ENCODE results near the gene NAA50. TPM values are rescaled to one million over a fixed set of nuclear protein-coding genes. Genes with fewer than 3 reads are reported as not detected.

The NAA50 gene
- polyA plus RNA-seq, 4 donors: 17.0 to 89.6 (median 41.0) TPM

DNA sequence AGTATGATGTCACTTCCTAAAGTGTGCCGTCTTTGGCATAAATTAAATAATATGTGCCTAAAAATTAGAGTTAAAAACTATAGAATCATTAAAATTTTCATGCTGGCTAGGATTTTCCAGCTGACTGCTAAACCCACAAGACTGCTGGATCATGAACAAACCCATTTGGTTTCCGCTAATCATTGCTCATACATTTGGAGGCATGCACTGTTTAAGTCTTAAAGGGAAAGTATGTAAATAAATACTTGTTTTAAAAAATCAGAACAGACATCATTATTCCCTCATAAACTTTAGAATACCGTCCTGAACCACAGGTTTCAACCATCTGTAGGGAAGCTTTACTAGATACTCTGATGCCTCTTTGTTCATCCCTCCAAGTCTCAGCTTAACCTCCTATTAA is 27.3 kb upstream of the NAA50 start:
- DNase-seq: no peak
- Histone ChIP-seq H3K36me3 (ENCODE audit: control insufficient read depth in 3 of 3, insufficient read depth in 2 of 3, low read depth in 1 of 3, low read length in 3 of 3) (peaks cover 0 to 10% (median 0%) of the 10 kb centered on the region in 3 donors), H3K27ac (ENCODE audit: low read depth in 1 of 3, low read length in 2 of 3) (no peak overlapping the region), H3K27me3 (ENCODE audit: control insufficient read depth in 3 of 3, insufficient read depth in 3 of 3, low read length in 3 of 3) (no peaks in the 10 kb centered on the region), H3K4me1 (ENCODE audit: control insufficient read depth in 3 of 3, insufficient read depth in 2 of 3, low read depth in 1 of 3, low read length in 2 of 3) (peaks cover 0 to 3% (median 0%) of the 10 kb centered on the region in 3 donors), H3K4me3 (ENCODE audit: low read depth in 1 of 3, low read length in 3 of 3) (no peak overlapping the region), H3K9me3 (ENCODE audit: control insufficient read depth in 2 of 2, insufficient read depth in 1 of 2, low read depth in 1 of 2, low read length in 1 of 2) (no peaks in the 10 kb centered on the region)
- no peak for FAIRE-seq
- WGBS, 3 donors: 67 to 89% (median 71%) methylated on average over 3 of the region's 3 CpGs

- peaks cover 0 to 8% (median 0%) of the 10 kb centered on the region in 3 donors for H3K36me3 ChIP-seq (ENCODE audit: control insufficient read depth in 3 of 3, insufficient read depth in 2 of 3, low read depth in 1 of 3, low read length in 3 of 3)
- FAIRE-seq: no peak
- no peak overlapping the region for H3K4me3 ChIP-seq (ENCODE audit: low read depth in 1 of 3, low read length in 3 of 3)
- H3K9me3 ChIP-seq (ENCODE audit: control insufficient read depth in 2 of 2, insufficient read depth in 1 of 2, low read depth in 1 of 2, low read length in 1 of 2): no peaks in the 10 kb centered on the region
- H3K27me3 ChIP-seq (ENCODE audit: control insufficient read depth in 3 of 3, insufficient read depth in 3 of 3, low read length in 3 of 3): no peaks in the 10 kb centered on the region
- H3K4me1 ChIP-seq (ENCODE audit: control insufficient read depth in 3 of 3, insufficient read depth in 2 of 3, low read depth in 1 of 3, low read length in 2 of 3): peaks cover 0 to 3% (median 0%) of the 10 kb centered on the region in 3 donors
- no peak overlapping the region for H3K27ac ChIP-seq (ENCODE audit: low read depth in 1 of 3, low read length in 2 of 3)
- DNase-seq: no peak
Observed at GRCh38 chr3:113771993-113772392, 25.9 kb upstream of the NAA50 start.

- Histone ChIP-seq H3K36me3 (ENCODE audit: control insufficient read depth in 3 of 3, insufficient read depth in 2 of 3, low read depth in 1 of 3, low read length in 3 of 3) (peaks cover 0 to 11% (median 0%) of the 10 kb centered on the region in 3 donors), H3K4me1 (ENCODE audit: control insufficient read depth in 3 of 3, insufficient read depth in 2 of 3, low read depth in 1 of 3, low read length in 2 of 3) (peaks cover 0 to 3% (median 0%) of the 10 kb centered on the region in 3 donors), H3K4me3 (ENCODE audit: low read depth in 1 of 3, low read length in 3 of 3) (no peak overlapping the region), H3K27ac (ENCODE audit: low read depth in 1 of 3, low read length in 2 of 3) (no peak overlapping the region), H3K27me3 (ENCODE audit: control insufficient read depth in 3 of 3, insufficient read depth in 3 of 3, low read length in 3 of 3) (no peaks in the 10 kb centered on the region), H3K9me3 (ENCODE audit: control insufficient read depth in 2 of 2, insufficient read depth in 1 of 2, low read depth in 1 of 2, low read length in 1 of 2) (no peaks in the 10 kb centered on the region)
- DNase-seq (peak; percentile 13 to 26), FAIRE-seq (no peak)
Observed at GRCh38 chr3:113769551-113769950, 23.5 kb upstream of the NAA50 start.

DNA sequence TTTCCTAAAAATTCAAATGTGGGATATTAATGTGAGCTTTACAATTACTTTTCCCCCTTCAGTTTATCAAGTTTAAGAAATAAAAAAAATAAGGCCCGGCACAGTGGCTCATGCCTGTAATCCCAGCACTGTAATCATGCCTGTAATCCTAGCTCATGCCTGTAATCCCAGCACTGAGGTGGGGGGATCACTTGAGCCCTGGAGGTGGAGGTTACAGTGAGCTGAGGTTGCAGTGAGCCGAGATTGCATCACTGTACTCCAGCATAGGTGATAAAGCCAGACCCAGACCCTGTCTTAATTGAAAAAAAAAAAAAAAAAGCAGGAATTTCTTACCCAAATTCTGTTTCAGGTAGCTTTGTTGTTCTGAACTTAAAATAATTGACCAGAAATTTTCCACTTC is 18.6 kb upstream of the NAA50 start:
- no peak overlapping the region for H3K27ac ChIP-seq (ENCODE audit: low read depth in 1 of 3, low read length in 2 of 3)
- FAIRE-seq: no peak
- 94 to 99% (median 96%) methylated on average over 2 of the region's 2 CpGs for WGBS, 3 donors
- H3K4me3 ChIP-seq (ENCODE audit: low read depth in 1 of 3, low read length in 3 of 3): no peak overlapping the region
- no peaks in the 10 kb centered on the region for H3K9me3 ChIP-seq (ENCODE audit: control insufficient read depth in 2 of 2, insufficient read depth in 1 of 2, low read depth in 1 of 2, low read length in 1 of 2)
- peaks cover 0 to 8% (median 0%) of the 10 kb centered on the region in 3 donors for H3K36me3 ChIP-seq (ENCODE audit: control insufficient read depth in 3 of 3, insufficient read depth in 2 of 3, low read depth in 1 of 3, low read length in 3 of 3)
- H3K4me1 ChIP-seq (ENCODE audit: control insufficient read depth in 3 of 3, insufficient read depth in 2 of 3, low read depth in 1 of 3, low read length in 2 of 3): no peaks in the 10 kb centered on the region
- no peaks in the 10 kb centered on the region for H3K27me3 ChIP-seq (ENCODE audit: control insufficient read depth in 3 of 3, insufficient read depth in 3 of 3, low read length in 3 of 3)
- DNase-seq: no peak

- no peaks in the 10 kb centered on the region for H3K4me1 ChIP-seq (ENCODE audit: control insufficient read depth in 3 of 3, insufficient read depth in 2 of 3, low read depth in 1 of 3, low read length in 2 of 3)
- no peaks in the 10 kb centered on the region for H3K9me3 ChIP-seq (ENCODE audit: control insufficient read depth in 2 of 2, insufficient read depth in 1 of 2, low read depth in 1 of 2, low read length in 1 of 2)
- no peaks in the 10 kb centered on the region for H3K27me3 ChIP-seq (ENCODE audit: control insufficient read depth in 3 of 3, insufficient read depth in 3 of 3, low read length in 3 of 3)
- H3K4me3 ChIP-seq (ENCODE audit: low read depth in 1 of 3, low read length in 3 of 3): no peak overlapping the region
- DNase-seq (no peak), FAIRE-seq (no peak)
- peaks cover 0 to 8% (median 0%) of the 10 kb centered on the region in 3 donors for H3K36me3 ChIP-seq (ENCODE audit: control insufficient read depth in 3 of 3, insufficient read depth in 2 of 3, low read depth in 1 of 3, low read length in 3 of 3)
- no peak overlapping the region for H3K27ac ChIP-seq (ENCODE audit: low read depth in 1 of 3, low read length in 2 of 3)
- 95 to 100% (median 100%) methylated on average over 1 of the region's 1 CpG for WGBS, 3 donors
Observed at GRCh38 chr3:113758389-113759024, 12.5 kb upstream of the NAA50 start.

DNA sequence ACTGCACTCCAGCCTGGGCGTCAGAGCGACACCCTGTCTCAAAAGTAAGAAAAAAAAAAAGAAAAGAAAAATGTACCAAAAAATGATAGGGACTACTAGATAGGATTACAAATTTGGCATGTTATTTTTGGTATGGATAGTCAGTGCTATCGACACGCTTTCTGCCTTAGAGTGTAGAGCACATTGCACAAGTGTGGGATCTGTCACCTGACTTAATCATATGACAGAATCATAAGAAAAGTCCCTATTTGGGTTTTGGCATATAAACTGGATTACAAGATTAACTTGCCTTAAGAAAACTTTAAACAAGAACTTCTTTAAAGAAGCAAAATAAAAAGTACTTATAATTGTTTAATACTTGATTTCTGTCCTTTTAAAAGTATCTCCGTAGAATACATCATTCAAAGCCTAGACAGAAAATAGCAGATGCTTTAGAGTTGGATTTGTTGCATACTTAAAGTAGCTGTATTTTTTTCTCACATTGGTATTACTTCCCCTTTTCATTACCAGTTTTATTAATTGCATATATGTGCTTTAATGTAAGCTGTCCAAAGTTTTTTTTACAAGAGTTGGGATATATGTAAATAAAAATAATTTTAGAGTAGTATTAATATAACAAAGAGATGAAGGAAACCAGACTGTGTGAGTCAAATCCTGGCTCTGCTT is 8.6 kb upstream of the NAA50 start:
- WGBS, 3 donors: 75 to 92% (median 92%) methylated on average over 5 of the region's 5 CpGs
- Histone ChIP-seq H3K9me3 (ENCODE audit: control insufficient read depth in 2 of 2, insufficient read depth in 1 of 2, low read depth in 1 of 2, low read length in 1 of 2) (no peaks in the 10 kb centered on the region), H3K4me1 (ENCODE audit: control insufficient read depth in 3 of 3, insufficient read depth in 2 of 3, low read depth in 1 of 3, low read length in 2 of 3) (peaks cover 0 to 5% (median 0%) of the 10 kb centered on the region in 3 donors), H3K27ac (ENCODE audit: low read depth in 1 of 3, low read length in 2 of 3) (no peak overlapping the region), H3K4me3 (ENCODE audit: low read depth in 1 of 3, low read length in 3 of 3) (no peak overlapping the region), H3K36me3 (ENCODE audit: control insufficient read depth in 3 of 3, insufficient read depth in 2 of 3, low read depth in 1 of 3, low read length in 3 of 3) (peaks cover 0 to 6% (median 0%) of the 10 kb centered on the region in 3 donors), H3K27me3 (ENCODE audit: control insufficient read depth in 3 of 3, insufficient read depth in 3 of 3, low read length in 3 of 3) (no peaks in the 10 kb centered on the region)
- FAIRE-seq (peak; percentile 30), DNase-seq (no peak)

- FAIRE-seq (no peak), DNase-seq (no peak)
- WGBS, 3 donors: 72 to 86% (median 86%) methylated on average over 4 of the region's 4 CpGs
- Histone ChIP-seq H3K4me1 (ENCODE audit: control insufficient read depth in 3 of 3, insufficient read depth in 2 of 3, low read depth in 1 of 3, low read length in 2 of 3) (peaks cover 0 to 9% (median 0%) of the 10 kb centered on the region in 3 donors), H3K4me3 (ENCODE audit: low read depth in 1 of 3, low read length in 3 of 3) (no peak overlapping the region), H3K27ac (ENCODE audit: low read depth in 1 of 3, low read length in 2 of 3) (no peak overlapping the region), H3K9me3 (ENCODE audit: control insufficient read depth in 2 of 2, insufficient read depth in 1 of 2, low read depth in 1 of 2, low read length in 1 of 2) (no peaks in the 10 kb centered on the region), H3K36me3 (ENCODE audit: control insufficient read depth in 3 of 3, insufficient read depth in 2 of 3, low read depth in 1 of 3, low read length in 3 of 3) (peaks cover 0 to 6% (median 0%) of the 10 kb centered on the region in 3 donors), H3K27me3 (ENCODE audit: control insufficient read depth in 3 of 3, insufficient read depth in 3 of 3, low read length in 3 of 3) (no peaks in the 10 kb centered on the region)
Observed at GRCh38 chr3:113753376-113753985, 7.4 kb upstream of the NAA50 start.

GRCh38 chr3:113751141-113751540 is 5.1 kb upstream of the NAA50 start:
- no peak overlapping the region for H3K27ac ChIP-seq (ENCODE audit: low read depth in 1 of 3, low read length in 2 of 3)
- no peaks in the 10 kb centered on the region for H3K9me3 ChIP-seq (ENCODE audit: control insufficient read depth in 2 of 2, insufficient read depth in 1 of 2, low read depth in 1 of 2, low read length in 1 of 2)
- FAIRE-seq (peak; percentile 84), DNase-seq (no peak)
- no peak overlapping the region for H3K4me3 ChIP-seq (ENCODE audit: low read depth in 1 of 3, low read length in 3 of 3)
- peaks cover 0 to 10% (median 4%) of the 10 kb centered on the region in 3 donors for H3K4me1 ChIP-seq (ENCODE audit: control insufficient read depth in 3 of 3, insufficient read depth in 2 of 3, low read depth in 1 of 3, low read length in 2 of 3)
- H3K36me3 ChIP-seq (ENCODE audit: control insufficient read depth in 3 of 3, insufficient read depth in 2 of 3, low read depth in 1 of 3, low read length in 3 of 3): peaks cover 0 to 6% (median 0%) of the 10 kb centered on the region in 3 donors
- H3K27me3 ChIP-seq (ENCODE audit: control insufficient read depth in 3 of 3, insufficient read depth in 3 of 3, low read length in 3 of 3): no peaks in the 10 kb centered on the region
